ENCODE data around the gene ST6GALNAC4.

DNA sequence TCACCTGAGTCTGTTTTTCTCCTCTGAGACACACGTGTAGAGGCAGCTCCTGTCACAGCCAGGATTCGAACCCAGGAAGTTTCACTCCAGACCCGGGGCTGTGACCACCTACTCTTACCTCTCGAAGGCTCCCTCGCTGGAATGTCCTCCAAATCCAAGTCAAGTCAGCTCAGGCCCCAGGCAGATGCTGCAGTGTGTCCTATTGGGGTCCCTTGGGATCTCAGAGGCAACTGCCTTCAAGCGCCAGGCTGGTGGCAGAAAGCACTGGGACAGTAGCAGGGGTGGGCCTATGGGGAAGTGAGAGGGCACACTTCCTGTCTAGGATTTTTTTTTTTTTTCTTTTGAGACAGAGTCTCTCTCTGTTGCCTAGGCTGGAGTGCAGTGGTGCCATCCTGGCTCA, 762 bp upstream of the ST6GALNAC4 start:
- no peak for TF ChIP-seq RCOR1 (IDR thresholded peaks at IDR 0.05; ENCODE audit: low read length)
- no peak for TF ChIP-seq TCF12 (IDR thresholded peaks at IDR 0.05)
- TF ChIP-seq, protein P1, sequence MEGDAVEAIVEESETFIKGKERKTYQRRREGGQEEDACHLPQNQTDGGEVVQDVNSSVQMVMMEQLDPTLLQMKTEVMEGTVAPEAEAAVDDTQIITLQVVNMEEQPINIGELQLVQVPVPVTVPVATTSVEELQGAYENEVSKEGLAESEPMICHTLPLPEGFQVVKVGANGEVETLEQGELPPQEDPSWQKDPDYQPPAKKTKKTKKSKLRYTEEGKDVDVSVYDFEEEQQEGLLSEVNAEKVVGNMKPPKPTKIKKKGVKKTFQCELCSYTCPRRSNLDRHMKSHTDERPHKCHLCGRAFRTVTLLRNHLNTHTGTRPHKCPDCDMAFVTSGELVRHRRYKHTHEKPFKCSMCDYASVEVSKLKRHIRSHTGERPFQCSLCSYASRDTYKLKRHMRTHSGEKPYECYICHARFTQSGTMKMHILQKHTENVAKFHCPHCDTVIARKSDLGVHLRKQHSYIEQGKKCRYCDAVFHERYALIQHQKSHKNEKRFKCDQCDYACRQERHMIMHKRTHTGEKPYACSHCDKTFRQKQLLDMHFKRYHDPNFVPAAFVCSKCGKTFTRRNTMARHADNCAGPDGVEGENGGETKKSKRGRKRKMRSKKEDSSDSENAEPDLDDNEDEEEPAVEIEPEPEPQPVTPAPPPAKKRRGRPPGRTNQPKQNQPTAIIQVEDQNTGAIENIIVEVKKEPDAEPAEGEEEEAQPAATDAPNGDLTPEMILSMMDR (IDR thresholded peaks at IDR 0.05), result no peak
- no peak for TF ChIP-seq USF1 (IDR thresholded peaks at IDR 0.05; ENCODE audit: borderline replicate concordance, low read depth)
- TF ChIP-seq NRF1 (IDR thresholded peaks at IDR 0.05; ENCODE audit: low read depth, low read length), result no peak
- no peak for TF ChIP-seq YY1 (IDR thresholded peaks at IDR 0.05; ENCODE audit: low read depth)
- TF ChIP-seq RAD21 (IDR thresholded peaks at IDR 0.05; ENCODE audit: low read length), result no peak
- TF ChIP-seq, protein P2, sequence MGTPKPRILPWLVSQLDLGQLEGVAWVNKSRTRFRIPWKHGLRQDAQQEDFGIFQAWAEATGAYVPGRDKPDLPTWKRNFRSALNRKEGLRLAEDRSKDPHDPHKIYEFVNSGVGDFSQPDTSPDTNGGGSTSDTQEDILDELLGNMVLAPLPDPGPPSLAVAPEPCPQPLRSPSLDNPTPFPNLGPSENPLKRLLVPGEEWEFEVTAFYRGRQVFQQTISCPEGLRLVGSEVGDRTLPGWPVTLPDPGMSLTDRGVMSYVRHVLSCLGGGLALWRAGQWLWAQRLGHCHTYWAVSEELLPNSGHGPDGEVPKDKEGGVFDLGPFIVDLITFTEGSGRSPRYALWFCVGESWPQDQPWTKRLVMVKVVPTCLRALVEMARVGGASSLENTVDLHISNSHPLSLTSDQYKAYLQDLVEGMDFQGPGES (IDR thresholded peaks at IDR 0.05; ENCODE audit: low read depth, low read length), result no peak
- no peak for TF ChIP-seq ELF1 (IDR thresholded peaks at IDR 0.05)
